Hepatocyte (in vitro differentiated cells): ENCODE measurements around the gene EXOC3L4.

Source experiments
- CTCF ChIP-seq: fragments of 200-600 bp; sonication (generic); IDR thresholded peaks from 2 replicates; pipeline ENCODE4 v1.5.1; 2016; ENCODE audit warnings: antibody characterized with exemption, mild to moderate bottlenecking; ENCODE audit not compliant: poor library complexity
- EZH2 ChIP-seq: fragments of 200-600 bp; sonication (generic); IDR thresholded peaks from 2 replicates; pipeline ENCODE4 v1.6.1; 2016; ENCODE audit warnings: antibody characterized with exemption, mild to moderate bottlenecking, borderline replicate concordance
- EZH2phosphoT487 ChIP-seq: fragments of 200-600 bp; sonication (generic); IDR thresholded peaks from one replicate; pipeline ENCODE4 v1.6.1; 2018; ENCODE audit warnings: antibody characterized with exemption, mild to moderate bottlenecking, low read depth, moderate library complexity; ENCODE audit not compliant: unreplicated experiment, severe bottlenecking

GRCh38 chr14:103133210-103134140, 39.0 kb downstream of the EXOC3L4 start:
- no peak for TF ChIP-seq EZH2
- TF ChIP-seq CTCF = no peak
- no peak for TF ChIP-seq EZH2phosphoT487
